CD4-positive, alpha-beta T cell treated with Interleukin-6 for 4 hours (primary cell): ENCODE data around the gene USP25.

ENCODE experiments used
- DNase-seq: peaks from one replicate; pipeline ENCODE4 v3.0.0-alpha.2; 2020; ENCODE audit warnings: mixed read lengths

USP25 gene

DNA sequence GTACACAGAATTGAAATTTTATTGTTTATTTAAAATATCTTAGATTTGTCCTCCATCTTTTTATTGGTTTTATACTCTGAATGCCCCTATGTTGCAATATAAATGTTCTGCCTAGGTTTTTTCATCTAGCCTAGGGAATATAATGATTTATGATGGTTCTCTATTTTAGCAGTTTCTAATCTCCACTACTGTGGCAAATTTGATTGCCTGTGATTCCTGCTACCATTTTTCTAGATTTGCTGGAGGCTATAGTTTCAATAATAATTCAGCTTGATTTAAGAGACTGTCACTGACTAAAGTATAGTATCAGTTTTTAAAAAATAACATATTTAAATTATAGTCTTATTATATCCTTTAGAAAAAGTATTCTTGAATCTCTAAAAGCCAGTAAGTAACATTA, 90.5 kb downstream of the USP25 start:
- no peak for DNase-seq

DNA sequence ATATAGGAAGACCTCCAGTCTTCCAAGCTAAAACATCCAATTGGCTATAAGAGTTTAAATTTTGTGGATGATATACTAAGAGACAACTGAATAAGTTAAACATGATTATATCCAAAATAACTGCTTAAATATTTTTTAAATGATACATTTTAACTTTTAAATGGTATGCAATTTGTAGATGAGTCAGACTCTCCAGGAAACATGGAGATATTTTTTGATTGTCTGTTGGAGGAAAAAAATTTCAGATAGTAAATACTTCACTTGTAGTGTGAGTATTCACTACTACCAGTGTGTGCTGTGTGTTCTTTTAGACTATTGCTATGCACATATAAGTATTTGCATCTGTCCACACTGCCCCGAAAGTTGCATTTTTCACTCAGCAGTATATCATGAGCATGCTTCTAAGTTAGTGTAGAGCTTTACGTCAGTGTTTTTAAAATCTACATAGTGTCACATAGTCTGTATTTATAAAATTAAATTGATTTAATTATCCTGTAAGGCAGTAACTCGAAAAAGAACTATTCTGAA, 91.1 kb downstream of the USP25 start:
- no peak for DNase-seq

DNA sequence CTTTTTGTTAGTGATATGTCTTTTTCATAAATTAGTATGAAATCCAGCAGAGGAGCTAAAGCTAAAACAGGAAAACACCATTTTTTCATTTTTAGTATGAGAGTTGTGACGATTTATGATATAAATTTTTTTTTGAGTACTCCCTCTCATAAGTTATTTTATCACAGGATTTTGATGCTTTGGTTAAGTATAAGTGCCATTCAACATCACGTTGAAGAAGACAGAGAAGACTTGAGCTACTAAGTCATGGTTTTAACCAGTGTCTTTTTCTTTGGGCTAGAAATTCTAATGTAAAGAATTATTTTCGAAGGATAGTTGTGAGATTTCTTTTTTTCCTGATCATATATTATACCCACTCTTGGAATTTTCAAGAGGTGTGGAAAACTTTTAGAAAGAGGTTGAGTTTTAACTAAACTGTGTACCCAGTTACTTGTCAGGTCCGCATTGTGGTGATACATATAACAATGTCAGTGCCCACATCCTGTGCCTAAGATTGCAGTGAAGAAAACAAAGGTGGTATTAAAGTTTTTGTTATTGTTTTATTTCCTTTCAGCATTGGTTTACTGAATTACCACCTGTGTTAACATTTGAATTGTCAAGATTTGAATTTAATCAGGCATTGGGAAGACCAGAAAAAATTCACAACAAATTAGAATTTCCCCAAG, 93.8 kb downstream of the USP25 start:
- DNase-seq = peak; percentile 28

DNA sequence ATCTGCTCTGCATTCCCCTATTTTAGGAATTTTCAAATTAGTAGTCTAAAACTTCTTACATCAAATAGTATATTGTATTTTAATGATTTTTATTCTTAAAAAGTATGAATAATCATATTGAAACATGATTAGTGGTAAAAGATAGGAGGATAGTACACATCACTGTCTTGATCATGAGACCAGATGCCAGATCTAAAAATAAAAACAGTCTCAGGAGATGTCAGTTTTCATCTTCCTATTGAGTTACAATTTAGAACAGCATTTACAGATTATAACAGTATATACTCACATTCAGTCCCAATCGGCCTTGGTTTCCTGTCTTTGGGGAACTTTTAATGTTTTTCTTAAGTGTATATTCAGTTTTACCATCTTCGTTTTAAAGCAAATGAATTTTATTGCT, 95.9 kb downstream of the USP25 start:
- no peak for DNase-seq

DNA sequence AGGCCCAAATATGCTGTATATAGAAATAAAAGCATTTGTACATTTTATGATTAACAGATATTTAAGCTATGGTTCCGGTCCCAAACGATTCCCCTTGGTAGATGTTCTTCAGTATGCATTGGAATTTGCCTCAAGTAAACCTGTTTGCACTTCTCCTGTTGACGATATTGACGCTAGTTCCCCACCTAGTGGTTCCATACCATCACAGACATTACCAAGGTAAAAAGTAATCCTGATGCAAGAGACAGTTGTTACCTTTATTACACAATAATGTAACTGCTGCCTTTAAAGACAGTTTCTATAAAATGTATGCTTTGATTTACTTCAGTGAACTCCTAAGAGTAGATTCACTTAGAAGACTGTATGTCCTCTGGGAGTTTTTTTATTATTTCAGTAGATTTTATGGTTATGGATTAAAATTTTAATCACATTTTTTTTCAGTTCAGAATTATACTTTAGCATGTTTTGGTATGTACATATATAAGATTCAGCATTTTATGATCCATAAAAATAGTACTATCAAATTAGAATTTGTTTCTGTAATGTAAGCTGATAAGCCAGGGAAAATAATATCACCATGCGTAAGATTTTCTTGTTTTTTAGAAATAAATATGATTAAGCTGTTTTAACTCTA, 96.5 kb downstream of the USP25 start:
- DNase-seq = peak; percentile 53

DNA sequence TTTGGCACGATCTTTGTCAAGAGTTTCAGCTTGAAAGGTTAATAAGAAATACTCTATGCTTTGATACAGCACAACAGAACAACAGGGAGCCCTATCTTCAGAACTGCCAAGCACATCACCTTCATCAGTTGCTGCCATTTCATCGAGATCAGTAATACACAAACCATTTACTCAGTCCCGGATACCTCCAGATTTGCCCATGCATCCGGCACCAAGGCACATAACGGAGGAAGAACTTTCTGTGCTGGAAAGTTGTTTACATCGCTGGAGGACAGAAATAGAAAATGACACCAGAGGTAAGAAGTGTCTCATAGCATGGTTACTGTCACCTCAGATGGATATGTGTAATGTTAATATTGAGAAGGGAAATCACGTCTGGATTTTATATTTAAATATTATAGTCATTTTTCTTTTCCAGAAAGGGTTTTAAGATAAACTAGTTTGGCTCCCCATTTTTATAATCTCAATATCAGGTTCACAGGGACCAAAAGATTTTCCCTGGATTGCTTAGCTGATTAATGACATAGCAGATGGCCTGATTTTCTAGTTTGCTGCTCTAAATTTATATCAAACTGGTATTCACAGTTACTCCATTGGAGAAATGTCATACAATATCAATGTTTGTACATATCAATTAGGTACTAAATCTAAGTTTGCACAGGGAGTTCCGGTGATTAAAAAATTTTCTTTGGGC, 97.3 kb downstream of the USP25 start:
- no peak for DNase-seq

DNA sequence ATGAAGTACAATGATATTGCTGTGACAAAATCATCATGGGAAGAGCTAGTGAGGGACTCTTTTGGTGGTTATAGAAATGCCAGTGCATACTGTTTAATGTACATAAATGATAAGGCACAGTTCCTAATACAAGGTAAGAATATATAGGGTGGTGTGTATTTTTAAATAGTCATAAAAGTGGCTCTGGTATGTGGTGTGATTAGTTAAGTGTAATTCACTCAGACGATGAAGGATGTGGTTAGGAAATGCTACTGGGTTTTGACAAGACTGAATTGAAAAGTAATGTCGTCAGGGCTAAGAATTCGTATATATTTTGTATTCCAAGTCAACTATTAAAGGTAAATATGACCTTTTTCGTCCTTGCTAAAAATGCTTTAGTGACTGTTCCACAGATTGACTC, 101.7 kb downstream of the USP25 start:
- DNase-seq = no peak

DNA sequence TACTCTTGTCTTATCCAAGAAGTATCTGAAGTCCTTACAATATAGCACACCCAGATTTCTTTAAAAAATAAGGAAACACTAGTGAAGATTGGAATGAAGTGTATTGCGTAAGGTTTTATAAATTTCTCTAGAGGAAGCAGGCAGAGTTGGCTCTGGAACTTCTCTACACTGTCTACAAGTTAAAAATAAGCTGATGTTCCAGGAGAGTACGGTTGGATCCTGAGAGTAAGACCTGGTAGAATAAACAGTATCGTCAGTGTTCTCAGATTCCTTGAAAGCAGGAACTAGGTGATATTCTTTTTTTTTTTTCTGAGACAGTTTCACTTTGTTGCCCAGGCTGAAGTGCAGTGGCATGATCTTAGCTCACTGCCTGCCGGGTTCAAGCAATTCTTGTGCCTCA, 107.9 kb downstream of the USP25 start:
- DNase-seq = no peak

DNA sequence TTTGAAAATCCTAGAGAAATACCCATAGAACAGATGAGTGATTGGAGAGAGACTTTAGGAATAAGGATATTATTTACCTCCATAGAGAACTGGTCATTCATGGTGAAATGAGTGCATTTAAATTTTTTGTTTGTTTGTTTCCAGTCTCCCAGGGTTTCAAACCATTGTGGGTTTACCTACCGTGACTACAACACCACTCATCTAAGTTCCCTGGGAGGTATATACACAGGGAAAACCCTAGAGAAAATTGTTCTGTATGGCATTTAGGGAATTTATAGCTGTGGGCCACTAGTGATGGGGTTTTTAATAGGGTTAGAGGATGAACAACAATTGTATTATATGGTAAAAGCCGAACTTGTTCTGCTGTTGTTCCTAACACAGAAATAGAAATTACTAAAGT, 109.2 kb downstream of the USP25 start:
- DNase-seq = no peak

DNA sequence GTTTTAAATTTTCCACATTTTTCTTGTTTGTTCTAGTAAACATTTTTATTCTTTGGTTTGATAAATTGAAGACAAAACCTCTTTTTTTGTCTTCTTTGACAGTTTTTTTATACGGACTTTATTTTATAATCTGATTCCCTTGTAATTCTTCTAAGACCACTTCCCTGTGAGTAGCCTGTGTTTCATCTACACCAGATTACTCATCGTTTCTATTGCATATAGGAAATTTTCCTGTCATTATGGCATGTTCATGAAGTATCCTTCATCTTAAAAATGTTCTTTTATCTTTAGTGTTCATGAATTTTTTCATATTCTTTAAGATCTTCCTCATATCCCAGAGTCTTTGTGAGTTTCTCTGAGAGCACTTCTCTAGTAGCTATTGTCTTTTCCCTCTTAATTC, 109.8 kb downstream of the USP25 start:
- DNase-seq = no peak

DNA sequence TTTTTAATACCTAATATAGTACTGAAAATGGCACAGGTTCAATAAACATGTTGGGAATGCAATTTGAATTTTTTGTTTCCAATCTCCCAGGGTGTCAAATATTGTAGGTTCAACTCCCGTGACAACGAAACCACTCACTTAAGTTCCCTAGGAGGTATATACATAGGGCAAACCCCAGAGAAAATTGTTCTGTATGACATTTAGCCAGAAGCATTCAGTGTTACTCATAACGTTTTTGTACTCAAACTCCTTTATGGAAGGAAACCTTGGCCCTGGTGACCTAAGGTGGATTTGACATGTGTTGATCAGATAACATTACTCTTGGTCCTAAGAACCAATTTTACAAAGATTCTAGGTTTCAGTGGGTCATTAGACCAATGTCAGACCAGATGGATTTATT, 110.6 kb downstream of the USP25 start:
- no peak for DNase-seq

DNA sequence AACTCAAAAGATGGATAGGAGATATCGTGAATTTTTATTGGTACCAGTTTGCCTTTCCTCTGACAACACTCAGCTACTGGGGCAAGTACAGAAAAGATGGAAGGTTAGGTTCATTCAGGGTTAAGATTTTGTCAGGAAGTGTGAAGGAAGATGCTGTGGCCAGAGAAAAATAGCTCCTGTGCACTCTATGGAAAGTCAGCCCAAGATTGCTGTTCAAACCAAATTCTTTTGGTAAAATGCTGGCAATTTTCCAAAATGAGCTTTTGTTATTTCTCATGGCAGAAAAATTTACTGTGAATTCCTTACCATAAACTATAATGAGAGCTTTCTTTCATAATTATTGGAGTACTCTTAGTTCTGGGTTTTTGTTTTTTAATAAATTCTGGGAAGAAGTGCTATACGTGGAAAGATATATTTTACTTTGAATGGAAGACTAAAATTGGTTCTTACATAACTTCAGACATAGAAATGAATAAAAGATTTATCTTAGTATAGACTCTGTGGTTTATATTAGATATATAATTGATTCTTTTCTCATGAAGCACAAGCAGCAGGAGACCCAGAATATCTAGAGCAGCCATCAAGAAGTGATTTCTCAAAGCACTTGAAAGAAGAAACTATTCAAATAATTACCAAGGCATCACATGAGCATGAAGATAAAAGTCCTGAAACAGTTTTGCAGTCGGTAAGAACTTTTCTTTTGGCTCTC, 112.2 kb downstream of the USP25 start:
- no peak for DNase-seq

DNA sequence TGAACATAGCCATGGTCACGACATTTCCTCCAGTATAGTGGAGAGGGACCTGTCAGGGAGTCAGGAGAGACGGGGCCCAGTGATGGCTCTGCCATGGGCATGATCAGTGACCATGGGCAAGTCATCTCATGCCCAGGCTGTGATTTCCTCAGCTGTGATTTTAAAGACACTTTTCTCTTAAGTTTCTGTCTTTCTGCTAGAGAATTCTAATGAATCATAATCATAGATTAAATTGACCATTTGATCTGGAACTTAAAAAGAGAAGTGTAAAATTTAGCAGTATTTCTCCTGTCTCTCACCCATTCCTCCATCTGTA, 112.7 kb downstream of the USP25 start:
- no peak for DNase-seq

DNA sequence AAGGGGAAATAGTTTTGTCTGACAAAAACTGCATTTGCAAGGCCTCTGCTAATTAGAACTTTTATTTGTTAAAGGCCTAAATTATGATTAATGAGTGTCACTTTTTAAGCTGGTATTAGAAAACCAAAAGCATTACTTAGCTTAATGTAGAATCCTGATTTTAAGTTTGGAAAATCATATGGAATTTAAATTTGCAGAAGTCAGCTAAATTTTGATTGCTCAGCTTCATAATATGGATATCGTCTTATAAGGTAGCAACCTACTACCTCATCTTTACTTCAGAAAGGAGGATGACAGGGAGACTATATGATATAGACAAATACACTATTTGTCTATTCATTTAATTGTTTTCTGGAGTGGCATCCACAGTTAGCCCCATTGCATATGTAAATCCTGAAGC, 114.0 kb downstream of the USP25 start:
- no peak for DNase-seq

DNA sequence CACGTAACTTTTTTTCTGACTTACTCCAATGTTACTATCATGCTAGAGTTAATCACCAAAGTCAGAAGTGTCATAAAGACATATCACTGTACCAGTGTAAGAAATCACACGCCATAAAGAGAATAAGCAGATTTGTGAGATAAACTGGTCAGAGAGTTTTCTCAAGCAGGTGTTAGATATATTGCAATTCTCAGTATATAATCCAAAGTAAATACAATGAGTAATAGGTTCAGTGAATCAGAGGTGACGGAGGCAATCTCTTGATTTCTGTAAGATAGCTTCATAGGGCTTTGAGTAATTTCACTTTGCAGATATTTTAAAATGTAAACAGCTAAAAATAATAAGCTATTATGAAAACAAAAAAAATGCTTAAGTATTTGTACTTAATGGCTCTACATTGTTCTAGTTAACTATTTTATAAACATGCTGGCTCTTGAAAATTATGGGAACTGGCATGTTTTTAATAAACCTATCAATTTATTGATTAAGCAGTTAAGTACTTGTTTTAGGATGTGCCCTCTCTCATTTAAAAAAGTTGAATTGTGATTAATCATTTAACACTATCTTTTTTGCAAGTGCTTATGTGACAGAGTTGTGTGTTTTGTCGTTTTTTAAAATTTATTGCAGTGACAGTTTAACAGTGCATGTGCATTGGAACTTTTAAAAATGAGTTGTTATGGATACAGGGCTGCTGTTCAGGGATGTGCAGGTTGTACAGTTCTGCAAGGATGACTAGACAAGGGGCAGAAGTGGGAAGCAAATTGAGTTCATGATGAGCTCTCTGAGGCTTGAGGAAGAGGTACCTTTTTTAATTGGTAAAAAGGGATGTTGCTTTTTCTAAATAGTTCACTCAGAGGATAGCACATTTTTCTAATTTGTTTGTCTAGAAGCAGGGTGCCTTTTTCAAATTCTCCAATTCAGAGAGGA, 119.1 kb downstream of the USP25 start:
- no peak for DNase-seq

DNA sequence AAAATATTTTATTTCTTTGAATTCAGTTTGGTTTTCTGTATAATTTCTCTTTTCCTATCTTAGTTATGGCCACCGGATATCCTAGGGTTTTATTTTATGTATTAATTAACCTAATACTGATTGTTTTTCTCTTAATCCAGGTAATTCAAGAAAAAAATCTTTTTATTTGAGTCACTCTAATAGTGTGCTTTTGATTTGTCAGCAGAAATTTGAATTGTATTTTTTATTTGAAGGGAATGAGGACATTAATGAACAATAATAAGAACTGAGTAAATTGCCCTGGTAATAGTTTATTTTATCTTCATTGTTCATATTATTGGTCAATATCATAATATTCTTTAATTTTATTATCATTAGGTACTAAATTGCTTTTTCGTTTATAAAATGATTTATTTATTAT, 120.1 kb downstream of the USP25 start:
- no peak for DNase-seq

DNA sequence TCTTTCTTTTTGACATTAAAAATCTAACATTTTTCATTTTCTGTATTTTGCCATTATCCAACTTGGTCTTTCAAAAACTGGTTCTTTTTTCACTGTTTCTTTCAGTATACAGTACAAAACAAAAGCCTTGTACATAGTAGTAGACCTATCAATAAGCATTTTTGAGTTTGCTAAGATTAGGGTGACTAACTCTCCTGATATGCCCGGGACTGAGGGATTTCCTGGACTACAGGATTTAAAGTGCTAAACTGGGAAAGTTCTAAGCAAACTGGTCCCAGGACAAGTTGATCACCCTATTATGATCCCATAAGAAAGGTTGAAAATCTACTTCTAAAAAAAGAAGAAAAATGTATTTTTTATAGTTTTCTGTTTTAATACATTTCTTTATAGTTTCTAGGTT, 120.9 kb downstream of the USP25 start:
- no peak for DNase-seq

DNA sequence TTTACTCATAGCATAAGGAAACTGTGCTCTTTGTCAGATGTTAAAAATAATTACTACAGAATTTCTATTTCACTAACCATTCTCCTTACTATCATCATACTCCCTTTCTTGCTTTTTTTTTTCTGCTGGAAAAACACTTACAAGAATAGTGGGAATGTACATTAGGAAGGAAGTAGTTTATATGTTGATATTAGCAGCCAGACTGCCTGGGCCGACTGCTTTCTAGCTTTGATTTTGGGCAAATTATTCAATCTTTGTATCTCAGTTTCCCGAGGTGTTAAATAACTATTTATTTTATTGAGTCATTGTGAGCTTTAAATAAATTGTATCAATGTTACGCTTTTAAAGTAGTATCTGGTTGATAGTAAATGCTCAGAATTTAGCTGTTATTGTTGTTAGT, 122.4 kb downstream of the USP25 start:
- DNase-seq = no peak

DNA sequence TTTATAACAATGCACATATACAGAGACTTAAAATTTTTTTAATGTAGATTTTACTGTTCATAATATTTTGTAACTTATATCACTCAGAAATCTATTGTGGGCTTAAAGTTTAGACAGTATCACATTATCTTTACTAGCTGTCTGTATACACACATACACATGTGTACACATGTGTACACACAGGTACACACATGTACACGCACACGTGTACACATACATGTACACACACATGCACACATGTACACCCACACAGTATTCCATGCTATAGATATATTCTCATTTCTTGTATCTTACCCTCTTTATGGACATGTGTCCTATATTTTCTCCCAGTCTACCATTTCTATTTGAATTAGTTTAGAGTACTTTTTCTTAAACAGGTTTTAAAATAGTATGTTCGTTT, 123.3 kb downstream of the USP25 start:
- DNase-seq = no peak

DNA sequence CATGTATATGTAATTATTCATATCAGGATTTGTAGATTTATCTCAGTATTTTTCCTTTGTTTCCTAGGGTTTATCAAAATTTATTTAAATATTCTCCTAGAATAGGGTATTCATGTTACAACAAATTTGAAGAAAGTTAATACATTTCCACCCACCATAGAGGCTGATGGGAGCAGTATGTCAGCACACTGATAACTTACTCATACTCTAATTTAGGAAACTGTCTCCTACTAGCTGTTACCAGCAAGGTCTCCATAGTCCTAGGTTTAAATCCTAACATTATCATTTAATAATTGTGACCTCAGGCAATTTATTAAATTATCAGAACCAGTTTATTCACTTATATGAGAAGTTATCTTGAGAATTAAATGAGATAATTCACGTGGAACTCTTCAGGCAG, 127.0 kb downstream of the USP25 start:
- DNase-seq = no peak

DNA sequence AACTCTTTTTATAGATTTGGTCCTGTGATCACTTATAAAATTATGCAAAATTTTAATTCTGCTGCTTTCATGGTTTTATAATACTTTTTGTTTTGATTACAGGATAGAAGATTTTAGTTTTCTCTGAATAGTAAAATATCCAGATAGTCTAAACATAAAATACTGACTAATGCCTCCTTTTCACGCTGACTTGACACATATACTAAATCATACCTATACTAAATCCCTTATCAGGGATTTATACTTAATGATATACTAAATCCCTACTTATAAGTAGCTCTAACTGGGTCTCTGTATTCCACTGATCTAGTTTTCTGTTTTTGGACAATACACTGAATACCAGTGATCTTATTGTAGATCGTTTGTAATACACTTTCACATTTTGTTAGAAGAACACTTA, 128.0 kb downstream of the USP25 start:
- no peak for DNase-seq

DNA sequence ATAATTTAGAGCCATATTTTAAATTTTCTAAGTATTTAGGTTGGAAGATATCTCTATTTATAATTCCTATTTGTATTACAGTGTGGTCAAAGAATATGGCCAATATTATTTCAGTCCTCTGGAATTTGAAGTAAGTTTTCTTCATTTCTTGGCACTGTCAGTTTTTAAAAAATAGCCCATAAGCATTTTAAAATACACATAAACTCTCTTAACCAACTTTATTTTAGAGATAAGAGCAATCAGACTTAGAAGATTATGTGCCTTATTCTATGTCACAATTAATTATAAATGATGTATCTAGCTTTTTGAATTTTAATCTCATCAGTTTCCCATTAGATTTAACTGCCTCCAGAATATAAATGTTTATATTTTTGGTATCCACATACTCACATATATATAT, 130.8 kb downstream of the USP25 start:
- no peak for DNase-seq

DNA sequence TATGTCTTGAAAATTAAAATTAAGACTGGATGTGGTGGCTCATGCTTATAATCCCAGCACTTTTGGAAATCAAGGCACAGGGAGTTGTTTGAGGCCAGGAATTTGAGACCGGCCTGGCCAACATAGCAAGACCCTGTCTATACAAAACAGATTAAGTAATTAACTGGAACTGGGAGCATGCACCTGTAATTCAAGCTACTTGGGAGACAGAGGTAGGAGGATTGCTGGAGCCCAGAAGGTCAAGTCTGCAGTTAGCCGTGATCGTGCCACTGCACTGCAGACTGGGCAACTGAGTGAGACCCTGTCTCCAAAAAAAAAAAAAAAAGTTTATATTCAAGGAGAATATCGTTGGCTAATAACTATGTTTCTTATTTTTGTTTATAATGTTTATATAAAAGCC, 139.2 kb downstream of the USP25 start:
- no peak for DNase-seq
